Suprapubic skin (tissue), 3 donors: ENCODE results near the gene TPPP2.

Source experiments
- CTCF ChIP-seq, 2 donors: fragments of 200-600 bp in 1 of 2; fragments of 450-650 bp in 1 of 2; sonication (generic) in 1 of 2; IDR thresholded peaks; one replicate each; pipeline ENCODE4 v1.5.1; 2016 to 2019; ENCODE audit warnings: antibody characterized with exemption in 2 of 2, mild to moderate bottlenecking in 1 of 2, moderate library complexity in 1 of 2
- EP300 ChIP-seq: sonication (generic); formaldehyde crosslinking; IDR thresholded peaks from one replicate; pipeline ENCODE4 v1.6.1; 2017; ENCODE audit warnings: antibody characterized with exemption

DNA sequence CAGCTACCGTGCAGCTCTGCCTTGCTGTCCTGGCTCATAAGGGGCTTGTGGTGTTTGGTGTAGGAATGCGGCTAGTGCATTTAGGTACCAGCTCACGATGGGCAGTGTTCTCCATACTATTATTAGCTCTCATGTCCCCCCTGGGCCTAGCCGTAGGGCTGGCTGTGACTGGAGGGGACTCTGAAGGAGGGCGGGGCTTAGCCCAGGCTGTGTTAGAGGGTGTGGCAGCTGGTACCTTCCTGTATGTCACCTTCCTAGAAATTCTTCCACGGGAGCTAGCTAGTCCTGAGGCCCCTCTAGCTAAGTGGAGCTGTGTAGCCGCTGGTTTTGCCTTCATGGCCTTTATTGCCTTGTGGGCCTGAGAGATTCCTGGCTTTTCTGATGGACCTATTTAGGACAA, 28.8 kb upstream of the TPPP2 start:
- TF ChIP-seq CTCF (IDR thresholded peaks at IDR 0.05) (no peak), EP300 (no peak)
